GM12875 (cell line): Measurements from ENCODE around the gene COL8A2.

Experiments used
- H3K4me3 ChIP-seq: one replicate; pipeline ENCODE4 v1.5.1; 2011; ENCODE audit warnings: low read depth, low read length, control low read depth
- CTCF ChIP-seq: IDR thresholded peaks from 2 replicates; pipeline ENCODE4 v1.5.1; 2011; ENCODE audit warnings: low read depth, mild to moderate bottlenecking, control low read depth, inconsistent platforms, low read length, moderate library complexity, borderline replicate concordance; ENCODE audit not compliant: insufficient read depth

The COL8A2 gene

GRCh38 chr1:36151845-36152203 is 26.8 kb upstream of the COL8A2 start:
- no peak for TF ChIP-seq CTCF
- H3K4me3 ChIP-seq = no peak overlapping the region

GRCh38 chr1:36151134-36151844 is 26.3 kb upstream of the COL8A2 start:
- TF ChIP-seq CTCF = no peak
- no peak overlapping the region for H3K4me3 ChIP-seq

GRCh38 chr1:36150296-36151133 is 25.5 kb upstream of the COL8A2 start:
- peak overlapping the region; percentile 12 for H3K4me3 ChIP-seq
- TF ChIP-seq CTCF = no peak

GRCh38 chr1:36149973-36150295 is 24.9 kb upstream of the COL8A2 start:
- TF ChIP-seq CTCF = no peak
- H3K4me3 ChIP-seq = peak overlapping the region; percentile 31

GRCh38 chr1:36149237-36149972 is 24.4 kb upstream of the COL8A2 start, which contains the start of gene TRAPPC3:
Gene TRAPPC3, minus strand, starts transcription at chr1:36149486. Its CDS starts 108 bp downstream, at chr1:36149378.
- TF ChIP-seq CTCF = peak; percentile 95
- peak within 1 kb of the TSS; percentile 61 for H3K4me3 ChIP-seq

GRCh38 chr1:36148821-36149236 is 23.8 kb upstream of the COL8A2 start:
- H3K4me3 ChIP-seq = peak overlapping the region; percentile 61
- TF ChIP-seq CTCF = no peak
